ENCODE data around the gene CEP128.

Gene CEP128

DNA sequence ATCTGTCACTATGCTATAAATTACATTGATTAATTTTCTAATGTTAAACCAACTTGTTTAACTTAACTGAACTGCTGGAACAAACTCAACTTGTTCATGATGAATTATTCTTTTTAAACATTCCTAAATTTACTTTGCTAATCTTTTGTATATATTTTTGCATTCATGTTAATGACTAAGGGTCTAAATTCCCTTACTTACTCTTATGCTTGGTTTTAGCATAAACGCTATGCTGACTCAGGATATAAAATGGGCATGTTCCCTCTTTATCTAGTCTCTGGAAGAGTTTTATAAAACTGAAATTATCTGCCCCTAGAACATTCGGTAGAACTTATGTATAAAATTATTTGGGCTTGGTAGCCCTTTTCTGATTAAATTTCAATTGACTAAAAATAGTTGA lies 387.4 kb downstream of the CEP128 start:
- no peak for DNase-seq (ENCODE audit: low read depth, low spot score)

DNA sequence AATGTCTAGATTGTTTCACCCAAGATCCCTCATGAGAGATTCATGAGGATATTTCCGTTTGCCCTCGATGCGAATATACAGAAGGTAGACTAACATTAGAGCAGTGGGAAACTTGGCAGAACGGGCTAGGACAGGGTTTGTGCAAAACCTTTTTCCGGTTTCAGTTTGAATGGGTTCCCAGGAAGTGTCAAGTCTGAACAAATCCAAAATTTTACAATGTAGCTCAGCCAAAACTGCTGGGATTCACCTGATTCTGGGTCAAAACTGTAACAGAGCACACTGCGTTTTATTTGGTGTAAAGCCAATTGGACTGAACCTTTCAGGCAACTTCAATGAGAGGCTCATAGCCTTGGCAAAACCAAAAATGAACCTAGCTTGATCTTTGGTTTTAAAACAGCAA lies 392.4 kb downstream of the CEP128 start:
- no peak for DNase-seq (ENCODE audit: low read depth, low spot score)

DNA sequence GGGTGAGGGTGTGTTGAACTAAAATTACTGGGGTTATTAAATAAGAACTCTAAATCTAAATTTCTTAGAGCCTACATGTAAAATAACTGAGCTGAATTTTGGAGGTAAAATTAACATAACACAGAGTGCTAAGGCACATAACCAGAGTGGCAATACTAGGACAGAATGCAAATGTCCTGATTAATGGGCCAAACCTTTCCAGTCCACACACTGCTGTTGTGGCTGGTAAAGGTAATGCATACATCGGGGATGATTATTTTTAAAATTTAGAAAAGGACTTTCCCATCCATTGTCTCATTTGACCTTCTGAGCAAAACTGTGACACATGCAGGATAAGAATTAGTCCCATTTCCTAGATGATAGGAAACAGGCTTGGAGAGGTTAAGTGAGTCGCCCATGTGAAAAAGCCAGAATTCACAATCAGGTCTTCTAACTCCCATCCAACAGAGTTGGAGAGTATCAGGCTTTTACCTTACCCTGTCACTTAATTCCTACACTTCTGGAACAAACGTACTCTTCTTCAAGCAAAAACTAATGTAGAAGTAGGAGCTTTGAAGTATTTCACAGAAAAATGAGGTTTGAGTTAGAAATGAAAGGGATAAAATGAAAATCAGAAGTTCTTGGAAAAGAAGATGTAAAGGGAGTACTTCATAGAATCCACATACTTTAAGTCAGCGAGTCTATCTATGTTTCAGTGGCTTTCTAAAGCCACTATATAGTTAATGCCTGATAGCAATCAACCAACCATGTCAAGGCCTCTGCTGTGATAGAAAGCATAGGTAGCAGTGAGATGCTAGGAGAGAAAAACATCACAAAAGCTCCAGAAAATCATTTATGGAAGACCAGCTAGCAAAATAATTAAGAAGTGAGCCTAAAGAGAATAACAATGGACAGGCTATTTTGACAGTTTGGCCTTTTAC lies 395.3 kb downstream of the CEP128 start:
- no peak for DNase-seq (ENCODE audit: low read depth, low spot score)

DNA sequence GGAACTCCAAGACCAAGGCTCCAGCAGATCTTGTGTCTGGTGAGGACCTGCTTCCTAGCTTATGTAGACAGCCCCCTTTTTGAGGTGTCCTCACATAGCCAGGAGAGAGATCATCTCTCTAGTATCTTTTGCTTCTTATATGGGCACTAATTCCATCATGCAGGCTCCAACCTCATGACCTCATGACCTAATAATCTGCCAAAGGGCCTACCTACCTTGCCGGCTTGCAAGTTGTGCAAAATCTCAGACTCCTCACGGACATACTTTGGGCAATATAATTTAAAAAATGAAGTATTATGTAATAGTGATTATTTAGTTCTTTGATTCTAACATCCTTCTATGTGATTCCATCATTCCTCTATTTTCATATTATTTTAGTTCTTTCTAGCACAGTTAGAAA lies 397.2 kb downstream of the CEP128 start:
- no peak for DNase-seq (ENCODE audit: low read depth, low spot score)

DNA sequence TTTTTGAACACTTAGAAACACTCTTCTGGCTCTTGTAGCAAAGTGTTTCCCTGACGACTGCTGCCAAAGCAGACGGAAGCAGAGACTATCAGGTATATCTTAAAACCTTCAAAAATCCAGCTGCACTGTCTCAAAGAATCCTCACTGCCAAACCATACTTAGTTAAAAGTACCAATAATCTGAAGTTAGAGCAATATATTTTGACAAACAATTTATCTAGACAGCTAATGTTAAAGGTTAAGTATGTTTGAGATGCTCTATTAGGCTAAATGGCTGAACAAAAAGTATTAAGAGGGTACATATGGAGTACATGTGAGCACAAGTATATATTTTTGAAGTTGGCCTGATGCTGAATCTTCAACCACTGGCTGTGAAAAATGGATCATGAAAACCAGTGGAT lies 398.3 kb downstream of the CEP128 start:
- no peak for DNase-seq (ENCODE audit: low read depth, low spot score)

DNA sequence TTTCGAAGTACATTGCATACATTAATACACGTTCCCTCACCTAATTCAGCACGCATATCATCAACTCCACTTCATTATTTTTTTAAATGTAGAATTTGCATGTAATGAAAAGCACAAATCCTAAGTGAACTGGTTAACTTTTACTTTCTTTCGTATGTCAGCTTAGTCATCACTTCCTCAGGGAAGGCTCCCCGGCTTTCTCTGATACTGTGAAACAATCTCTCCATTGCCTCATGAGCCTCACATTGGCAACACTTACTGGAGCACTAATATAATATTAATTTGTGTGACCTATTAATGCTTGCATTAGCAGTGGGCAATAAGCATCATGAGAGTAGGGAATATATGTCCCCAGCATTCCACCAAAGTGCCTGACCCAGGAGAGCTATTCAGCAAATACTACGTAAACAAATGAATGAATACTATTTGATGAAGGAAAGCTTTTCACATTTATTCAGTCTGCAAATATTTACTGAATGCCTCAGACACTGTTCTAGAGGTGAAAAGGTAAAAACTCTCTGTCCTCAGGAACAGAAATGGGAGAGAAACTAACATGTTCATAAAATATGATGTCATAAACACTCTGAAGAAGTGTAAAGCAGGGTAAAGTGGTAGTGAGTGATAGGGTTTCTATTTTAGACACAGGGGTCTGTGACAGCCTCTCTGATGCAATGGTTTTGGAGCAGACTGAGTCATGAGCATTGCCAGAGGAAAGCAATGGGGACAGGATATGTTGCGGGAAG lies 402.7 kb downstream of the CEP128 start:
- DNase-seq (ENCODE audit: low read depth, low spot score), result no peak

DNA sequence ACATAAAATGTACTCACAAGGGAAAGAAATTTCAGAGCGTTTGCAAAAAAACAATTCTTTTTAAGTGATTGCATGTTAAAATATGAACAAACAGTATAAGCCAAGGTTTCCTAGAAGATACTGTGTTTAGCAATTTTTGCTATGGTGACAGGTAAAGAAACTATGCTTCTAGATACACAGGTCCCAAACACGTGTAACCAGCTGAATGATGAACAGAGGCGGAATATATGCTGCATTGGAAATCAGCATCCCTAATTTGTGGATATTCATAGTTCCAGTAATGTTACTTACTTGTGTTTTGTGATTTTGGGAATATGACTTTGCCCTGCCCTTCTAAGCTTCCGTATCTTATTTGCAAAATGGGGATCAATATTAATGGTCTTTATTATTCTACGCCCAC lies 403.9 kb downstream of the CEP128 start:
- no peak for DNase-seq (ENCODE audit: low read depth, low spot score)

DNA sequence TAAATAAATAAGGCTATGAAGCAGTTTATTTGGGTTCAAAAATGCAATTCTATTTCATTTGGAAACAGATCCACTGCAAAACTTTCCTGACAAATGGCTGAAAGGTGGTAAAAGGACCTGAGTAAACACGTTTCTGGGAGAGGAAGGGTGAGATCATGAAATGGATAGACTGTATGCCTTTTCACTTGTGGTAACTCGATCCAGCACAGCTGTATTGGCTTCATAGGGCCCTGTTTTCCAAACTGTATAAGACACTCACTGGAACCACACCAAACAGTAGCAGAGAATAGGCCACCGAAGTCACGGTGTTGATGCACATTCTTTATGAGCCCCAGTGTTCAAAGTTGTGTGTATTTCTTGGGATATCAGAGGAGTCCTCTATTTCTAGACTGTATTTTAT lies 405.1 kb downstream of the CEP128 start:
- DNase-seq (ENCODE audit: low read depth, low spot score), result no peak

DNA sequence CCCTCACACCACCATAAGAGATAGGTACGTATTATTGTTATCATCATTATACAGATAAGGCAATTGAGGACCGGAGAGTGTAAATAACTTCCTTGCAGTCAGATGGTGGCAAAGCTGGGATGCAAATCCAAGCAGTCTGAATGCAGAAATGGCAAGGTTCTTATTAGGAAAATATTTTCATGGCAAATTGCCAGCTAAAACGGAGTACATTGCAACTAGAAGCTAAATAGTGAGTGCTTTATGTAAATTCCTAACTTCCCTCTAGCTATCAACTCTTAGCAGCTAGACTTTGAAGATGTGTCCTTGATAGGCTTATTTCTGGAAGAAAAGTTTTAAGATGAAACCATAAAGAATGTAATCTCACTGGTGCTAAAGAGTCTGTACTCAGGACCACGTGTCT lies 406.4 kb downstream of the CEP128 start:
- DNase-seq (ENCODE audit: low read depth, low spot score), result no peak

DNA sequence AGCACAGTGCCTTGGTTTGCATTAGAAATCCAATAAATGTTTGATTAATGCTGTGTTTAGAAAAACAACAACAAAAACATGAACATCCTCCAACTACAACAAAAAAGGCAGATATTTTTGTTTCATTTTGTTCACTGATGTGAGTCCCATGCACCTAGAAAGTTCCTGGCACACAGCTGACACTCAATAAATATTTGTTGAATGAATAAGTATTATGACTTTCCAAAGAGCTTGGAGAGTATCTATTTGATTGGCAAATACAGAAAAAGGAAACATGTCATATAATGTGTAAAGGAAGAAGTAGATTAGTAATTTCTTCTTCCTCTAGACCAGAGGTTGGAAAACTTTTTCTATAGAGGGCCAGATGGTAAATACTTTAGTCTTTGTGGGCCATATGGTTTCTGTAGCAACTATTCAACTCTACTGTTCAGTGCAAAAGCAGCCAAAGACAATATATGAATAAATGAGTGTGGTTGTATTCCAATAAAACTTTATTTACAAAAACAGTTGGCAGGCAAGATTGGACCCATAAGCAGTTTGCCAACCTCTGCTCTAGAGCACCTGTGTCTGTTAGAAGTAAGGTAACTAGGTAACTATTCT lies 417.9 kb downstream of the CEP128 start:
- DNase-seq (ENCODE audit: low read depth, low spot score), result peak; percentile 3

DNA sequence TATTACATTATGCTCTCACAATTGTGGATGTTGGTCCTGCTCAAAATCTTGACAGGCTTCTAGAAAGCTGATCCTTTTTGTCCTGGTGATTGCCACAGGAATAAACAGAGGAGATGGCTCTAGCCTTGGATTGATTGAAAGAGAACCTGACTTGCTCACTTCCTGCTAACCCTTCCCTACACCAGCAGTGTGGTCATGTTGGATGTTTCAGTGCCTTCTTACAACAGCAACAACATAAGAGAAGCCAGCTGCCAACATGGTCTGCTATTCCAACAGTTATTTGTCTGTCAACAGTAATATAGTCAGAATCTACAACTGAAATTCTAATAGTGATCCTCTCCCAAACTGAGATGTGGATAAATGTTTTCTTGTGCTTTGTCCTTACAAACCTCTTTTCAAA lies 418.6 kb downstream of the CEP128 start:
- DNase-seq (ENCODE audit: low read depth, low spot score), result peak; percentile 21

DNA sequence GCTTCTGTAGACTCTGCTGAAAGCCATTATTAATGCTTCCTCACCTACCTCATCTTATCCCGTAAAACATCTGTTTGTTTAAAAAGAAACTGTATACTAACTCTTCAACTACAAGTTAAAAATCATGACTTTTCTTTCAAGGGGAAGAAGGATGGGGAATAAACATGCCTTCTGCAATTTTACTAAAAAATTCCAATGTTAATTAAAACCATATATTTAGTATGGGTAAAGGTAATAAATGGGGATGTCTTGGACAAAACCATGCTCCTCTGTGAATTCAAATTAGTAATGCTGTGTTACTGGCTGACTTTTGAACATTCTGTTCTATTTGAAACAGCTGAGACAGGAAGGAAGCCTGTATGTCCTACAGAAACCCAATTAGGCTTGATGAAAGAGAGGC lies 419.1 kb downstream of the CEP128 start:
- DNase-seq (ENCODE audit: low read depth, low spot score), result no peak

DNA sequence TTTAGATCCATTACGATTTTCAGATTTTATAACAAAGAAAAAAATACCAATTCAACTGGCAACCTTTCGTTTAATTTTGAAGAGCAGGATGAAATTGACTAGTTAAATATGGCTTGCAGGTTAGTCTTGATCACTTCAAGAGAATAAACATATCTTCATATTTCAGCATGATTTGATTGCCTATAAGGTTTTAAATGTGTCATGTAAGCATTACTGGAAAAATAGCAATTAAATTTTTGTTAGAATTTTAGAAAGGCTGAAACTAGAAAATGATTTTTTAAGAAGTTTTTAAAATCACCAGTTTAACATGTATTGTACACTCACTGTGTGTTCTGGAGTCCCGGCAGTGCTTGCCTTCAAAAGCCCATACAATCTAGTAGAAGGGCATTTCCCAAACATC lies 420.1 kb downstream of the CEP128 start:
- DNase-seq (ENCODE audit: low read depth, low spot score), result no peak

DNA sequence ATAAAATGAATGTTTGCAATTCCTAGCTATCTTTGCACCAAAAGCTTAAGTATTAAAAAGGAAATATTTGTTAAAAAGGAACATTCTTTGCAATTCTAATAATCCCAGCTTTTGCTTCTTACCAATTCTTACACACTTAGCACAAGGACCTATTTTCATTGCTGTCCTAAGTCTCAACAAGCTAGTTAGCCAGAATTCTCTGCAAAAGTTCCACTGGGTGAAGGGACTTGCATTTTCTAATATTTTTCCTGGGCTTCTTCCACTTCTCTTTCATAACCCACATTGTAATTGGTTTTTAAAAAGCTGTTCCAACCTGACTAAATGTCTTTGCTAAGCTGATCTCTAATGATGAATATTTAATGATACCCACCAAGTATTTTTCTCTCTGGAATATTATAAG lies 422.5 kb downstream of the CEP128 start:
- DNase-seq (ENCODE audit: low read depth, low spot score), result no peak

DNA sequence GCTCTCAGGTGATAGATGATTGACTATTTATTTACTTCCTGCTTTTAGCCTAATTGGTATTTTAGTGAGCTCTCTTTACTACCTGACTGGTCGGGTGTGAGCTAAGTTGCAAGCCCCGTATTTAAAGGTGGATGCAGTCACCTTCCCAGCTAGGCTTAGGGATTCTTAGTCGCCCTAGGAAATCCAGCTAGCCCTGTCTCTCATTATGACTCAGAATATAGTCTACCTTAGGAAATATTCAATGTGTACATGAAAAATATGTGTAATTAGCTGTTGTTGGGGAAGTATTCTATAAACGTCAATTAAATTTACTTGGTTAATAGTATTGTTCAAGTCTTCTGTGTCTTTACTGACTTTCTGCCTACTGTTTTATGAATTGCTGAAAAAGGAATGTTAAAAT lies 423.4 kb downstream of the CEP128 start:
- no peak for DNase-seq (ENCODE audit: low read depth, low spot score)

DNA sequence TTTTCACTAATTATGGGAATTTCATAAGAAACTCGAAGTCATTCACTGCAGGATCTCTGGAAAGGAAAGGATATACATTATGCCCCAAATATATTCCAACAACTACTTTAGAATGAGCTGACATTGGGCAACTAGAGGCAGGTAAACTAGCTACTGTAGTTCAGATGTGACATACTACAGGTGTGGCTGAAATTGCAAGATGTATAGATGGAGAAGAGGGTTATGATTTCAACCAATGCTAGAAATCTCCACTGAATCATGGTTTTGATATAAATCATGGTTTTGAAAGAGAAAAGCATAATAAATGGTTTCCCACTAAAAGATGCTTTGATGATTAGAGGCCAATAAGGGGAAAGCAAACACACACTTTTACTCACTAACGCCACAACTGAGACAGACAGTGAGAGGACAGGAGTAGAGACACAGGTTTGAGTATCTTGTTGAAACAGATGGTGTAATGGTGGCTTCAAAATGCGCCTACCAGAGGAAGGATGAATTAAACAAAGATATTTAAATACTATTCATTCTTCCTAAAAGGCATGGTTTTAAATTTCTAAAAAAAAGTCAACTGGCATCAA lies 434.2 kb downstream of the CEP128 start:
- no peak for DNase-seq (ENCODE audit: low read depth, low spot score)

DNA sequence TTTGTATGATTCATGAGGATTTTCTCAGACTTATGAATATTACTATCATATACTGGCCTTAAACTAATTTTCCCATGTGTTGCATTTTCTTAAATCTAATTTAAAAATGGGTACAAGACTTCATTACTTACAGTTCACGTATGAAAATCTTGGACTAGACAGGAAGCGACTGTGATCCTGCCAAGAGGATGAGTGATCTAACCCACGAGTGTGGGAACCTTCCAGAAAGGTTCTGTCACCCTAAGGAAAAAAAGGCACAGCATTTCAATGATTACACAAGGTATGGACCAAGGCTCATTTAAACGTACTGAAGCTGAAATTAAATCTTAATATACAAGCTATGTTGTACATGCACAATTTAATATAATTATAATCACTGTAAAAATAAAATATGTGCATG lies 436.8 kb downstream of the CEP128 start:
- DNase-seq (ENCODE audit: low read depth, low spot score), result no peak

DNA sequence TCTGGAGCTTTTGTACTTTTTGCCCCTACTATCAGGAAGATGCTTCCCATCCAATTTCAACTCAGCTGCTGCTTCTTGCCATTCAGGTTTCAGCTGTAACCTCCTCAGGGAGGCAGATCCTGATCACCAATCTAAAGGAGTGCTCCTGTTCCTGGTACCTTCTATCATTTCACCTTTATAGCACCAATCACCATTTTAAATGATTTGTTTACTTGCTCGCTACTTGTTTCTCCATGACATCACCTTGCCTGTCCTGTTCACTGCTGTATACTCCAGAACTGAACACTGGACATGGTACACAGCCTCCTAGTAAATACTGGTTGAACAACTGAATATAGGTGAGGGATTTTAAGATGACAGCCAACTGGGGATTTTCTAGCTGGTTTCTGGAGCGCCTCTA lies 443.0 kb downstream of the CEP128 start:
- DNase-seq (ENCODE audit: low read depth, low spot score), result no peak

DNA sequence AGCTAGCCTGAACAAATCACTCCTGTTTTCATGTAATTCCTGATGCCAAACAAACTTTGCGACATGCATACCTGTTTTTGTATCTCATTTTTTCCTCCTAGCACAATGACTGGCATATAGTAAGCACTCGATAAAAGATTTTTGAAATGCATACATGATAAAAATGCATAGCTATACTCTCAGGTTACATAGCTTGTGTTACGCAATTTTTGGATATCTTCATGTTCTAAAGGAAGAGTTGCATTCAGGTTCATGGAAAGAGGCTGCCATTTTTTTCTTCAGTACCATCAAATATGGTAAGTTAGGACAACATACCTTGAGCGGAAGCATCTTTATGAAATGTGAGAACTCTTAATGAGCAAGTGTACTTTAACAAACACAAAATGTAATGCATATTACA lies 445.4 kb downstream of the CEP128 start:
- no peak for DNase-seq (ENCODE audit: low read depth, low spot score)

DNA sequence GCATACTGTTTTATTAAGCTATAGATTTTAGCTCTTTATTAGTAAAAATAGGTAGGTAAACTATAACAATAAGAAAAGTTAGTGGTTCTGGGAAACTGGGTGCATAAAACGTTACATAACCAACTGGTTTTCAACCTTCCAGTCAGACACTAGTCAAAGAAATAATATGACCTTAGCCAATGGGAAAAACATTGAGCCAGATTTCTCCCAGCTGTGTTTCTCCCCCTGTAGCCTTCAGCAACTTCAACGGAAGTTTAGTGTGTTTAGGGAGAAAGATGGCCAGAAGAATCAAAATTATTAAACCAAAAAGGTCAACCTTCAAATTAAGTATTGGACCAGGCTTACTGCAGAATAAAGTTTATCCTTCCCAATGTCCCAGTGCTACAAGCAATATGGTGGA lies 446.8 kb downstream of the CEP128 start:
- DNase-seq (ENCODE audit: low read depth, low spot score), result no peak

DNA sequence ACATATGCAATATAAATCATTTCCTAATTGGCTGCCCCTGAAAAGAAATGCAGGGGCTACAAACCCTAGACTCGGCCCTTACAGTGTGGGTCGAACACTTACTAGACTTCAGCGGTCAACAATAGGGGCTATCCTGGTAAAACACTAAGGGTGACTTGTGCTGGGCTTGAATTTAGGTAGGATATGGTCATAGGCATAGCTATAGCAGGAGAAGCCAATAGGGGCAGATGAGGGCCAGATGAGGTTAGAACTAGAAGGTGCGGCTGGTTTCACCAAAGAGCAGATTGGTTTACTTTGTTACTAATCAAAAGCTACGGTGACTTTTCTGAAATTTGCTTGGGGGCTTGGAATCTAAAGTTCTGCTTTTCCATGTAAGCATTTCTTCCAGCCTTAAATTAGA lies 447.9 kb downstream of the CEP128 start:
- no peak for DNase-seq (ENCODE audit: low read depth, low spot score)

DNA sequence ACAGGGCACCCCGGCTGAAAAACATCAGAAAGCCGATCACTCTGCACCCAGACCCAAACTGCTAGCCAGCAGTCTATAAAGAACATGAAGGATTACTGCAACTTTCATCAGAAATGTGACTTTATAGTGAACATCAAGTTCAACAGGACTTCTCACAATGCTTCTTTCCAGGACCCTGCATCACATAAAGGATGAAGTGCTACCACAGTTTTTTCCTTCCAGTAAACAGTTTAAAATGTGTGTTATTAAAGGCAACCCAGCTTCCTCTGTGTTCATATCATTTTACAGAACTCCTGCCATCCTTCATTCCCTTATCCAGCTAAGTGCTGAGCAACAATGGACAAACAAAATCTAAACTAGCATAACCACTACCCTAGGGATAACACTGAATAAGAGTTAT lies 449.9 kb downstream of the CEP128 start:
- DNase-seq (ENCODE audit: low read depth, low spot score), result no peak
